ENCODE results near the gene STIP1.
A peak's percentile ranks its signal among the peaks of the same experiment; 100 is the strongest.
"Not testable (repeated sequence)": the region's sequence is repeated elsewhere in the genome, so short reads cannot be mapped to it uniquely, and the experiment has no call there.

The STIP1 gene

GRCh38 chr11:64151337-64151736, 34.6 kb upstream of the STIP1 start:
- no peak overlapping the region for H3K27ac ChIP-seq

GRCh38 chr11:64152841-64153691, 32.9 kb upstream of the STIP1 start:
- peak; percentile 100 for TF ChIP-seq CTCF (IDR thresholded peaks at IDR 0.05)
- TF ChIP-seq ZFX (IDR thresholded peaks at IDR 0.05; ENCODE audit: borderline replicate concordance), result no peak
- H3K27ac ChIP-seq, result no peak overlapping the region

More at GRCh38 chr11:64151337-64151736, 34.6 kb upstream of the STIP1 start:
- TF ChIP-seq ZFX (IDR thresholded peaks at IDR 0.05; ENCODE audit: borderline replicate concordance) (no peak), CTCF (IDR thresholded peaks at IDR 0.05) (no peak)

- no peak for TF ChIP-seq CTCF (IDR thresholded peaks at IDR 0.05)
- no peak for TF ChIP-seq ZFX (IDR thresholded peaks at IDR 0.05; ENCODE audit: borderline replicate concordance)
- no peak overlapping the region for H3K27ac ChIP-seq
Observed at GRCh38 chr11:64153812-64154211, 32.2 kb upstream of the STIP1 start.

GRCh38 chr11:64156235-64157011, 29.5 kb upstream of the STIP1 start:
- TF ChIP-seq CTCF (IDR thresholded peaks at IDR 0.05) (no peak), ZFX (IDR thresholded peaks at IDR 0.05; ENCODE audit: borderline replicate concordance) (no peak)
- no peak overlapping the region for H3K27ac ChIP-seq

GRCh38 chr11:64157631-64158394, 28.2 kb upstream of the STIP1 start:
- no peak overlapping the region for H3K27ac ChIP-seq
- no peak for TF ChIP-seq CTCF (IDR thresholded peaks at IDR 0.05)
- TF ChIP-seq ZFX (IDR thresholded peaks at IDR 0.05; ENCODE audit: borderline replicate concordance), result no peak

GRCh38 chr11:64161037-64161436, 24.9 kb upstream of the STIP1 start:
- H3K27ac ChIP-seq, result no peak overlapping the region
- TF ChIP-seq CTCF (IDR thresholded peaks at IDR 0.05), result no peak
- no peak for TF ChIP-seq ZFX (IDR thresholded peaks at IDR 0.05; ENCODE audit: borderline replicate concordance)

GRCh38 chr11:64162769-64163168, 23.2 kb upstream of the STIP1 start:
- not testable (repeated sequence) for H3K27ac ChIP-seq

All from 22Rv1 (cell line).